Sigmoid colon (tissue), 3 donors: ENCODE results near the gene FST.

ENCODE experiments used
- POLR2A ChIP-seq, 2 donors: fragments of 450-650 bp; IDR thresholded peaks; one replicate each; pipeline ENCODE4 v1.6.1; 2016; ENCODE audit warnings: antibody characterized with exemption in 2 of 2, mild to moderate bottlenecking in 2 of 2, moderate library complexity in 2 of 2
- TF ChIP-seq, protein P1 (sequence below), 4 experiments: fragments of 450-650 bp in 3 of 4; fragments of 200-600 bp in 1 of 4; IDR thresholded peaks; one replicate each; pipeline ENCODE4 v1.5.1; 2016 to 2019; ENCODE audit warnings: antibody characterized with exemption in 4 of 4, mild to moderate bottlenecking in 3 of 4, moderate library complexity in 2 of 4

GRCh38 chr5:53464722-53465121 lies 15.7 kb upstream of the FST start:
- TF ChIP-seq, protein P1, sequence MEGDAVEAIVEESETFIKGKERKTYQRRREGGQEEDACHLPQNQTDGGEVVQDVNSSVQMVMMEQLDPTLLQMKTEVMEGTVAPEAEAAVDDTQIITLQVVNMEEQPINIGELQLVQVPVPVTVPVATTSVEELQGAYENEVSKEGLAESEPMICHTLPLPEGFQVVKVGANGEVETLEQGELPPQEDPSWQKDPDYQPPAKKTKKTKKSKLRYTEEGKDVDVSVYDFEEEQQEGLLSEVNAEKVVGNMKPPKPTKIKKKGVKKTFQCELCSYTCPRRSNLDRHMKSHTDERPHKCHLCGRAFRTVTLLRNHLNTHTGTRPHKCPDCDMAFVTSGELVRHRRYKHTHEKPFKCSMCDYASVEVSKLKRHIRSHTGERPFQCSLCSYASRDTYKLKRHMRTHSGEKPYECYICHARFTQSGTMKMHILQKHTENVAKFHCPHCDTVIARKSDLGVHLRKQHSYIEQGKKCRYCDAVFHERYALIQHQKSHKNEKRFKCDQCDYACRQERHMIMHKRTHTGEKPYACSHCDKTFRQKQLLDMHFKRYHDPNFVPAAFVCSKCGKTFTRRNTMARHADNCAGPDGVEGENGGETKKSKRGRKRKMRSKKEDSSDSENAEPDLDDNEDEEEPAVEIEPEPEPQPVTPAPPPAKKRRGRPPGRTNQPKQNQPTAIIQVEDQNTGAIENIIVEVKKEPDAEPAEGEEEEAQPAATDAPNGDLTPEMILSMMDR (IDR thresholded peaks at IDR 0.05): no peak
- no peak for TF ChIP-seq POLR2A (IDR thresholded peaks at IDR 0.05)
